Esophagus muscularis mucosa (tissue), 3 donors: Measurements from ENCODE around the gene MZT2B.
"Not testable (repeated sequence)": the region's sequence is repeated elsewhere in the genome, so short reads cannot be mapped to it uniquely, and the experiment has no call there.

Experiments
- POLR2AphosphoS5 ChIP-seq, 2 donors: sonication (generic); formaldehyde crosslinking; IDR thresholded peaks; one replicate each; pipeline ENCODE4 v1.6.1; 2017; ENCODE audit warnings: antibody characterized with exemption in 2 of 2
- TF ChIP-seq, protein P1 (sequence below), 3 experiments: fragments of 200-600 bp in 2 of 3; fragments of 450-650 bp in 1 of 3; sonication (generic) in 2 of 3; IDR thresholded peaks; one replicate each; pipeline ENCODE4 v1.5.1; 2017 to 2019; ENCODE audit warnings: antibody characterized with exemption in 3 of 3, mild to moderate bottlenecking in 2 of 3, moderate library complexity in 1 of 3

GRCh38 chr2:130228467-130229160 lies 46.6 kb downstream of the MZT2B start:
- not testable (repeated sequence) for TF ChIP-seq POLR2AphosphoS5 (IDR thresholded peaks at IDR 0.05)
- TF ChIP-seq, protein P1, sequence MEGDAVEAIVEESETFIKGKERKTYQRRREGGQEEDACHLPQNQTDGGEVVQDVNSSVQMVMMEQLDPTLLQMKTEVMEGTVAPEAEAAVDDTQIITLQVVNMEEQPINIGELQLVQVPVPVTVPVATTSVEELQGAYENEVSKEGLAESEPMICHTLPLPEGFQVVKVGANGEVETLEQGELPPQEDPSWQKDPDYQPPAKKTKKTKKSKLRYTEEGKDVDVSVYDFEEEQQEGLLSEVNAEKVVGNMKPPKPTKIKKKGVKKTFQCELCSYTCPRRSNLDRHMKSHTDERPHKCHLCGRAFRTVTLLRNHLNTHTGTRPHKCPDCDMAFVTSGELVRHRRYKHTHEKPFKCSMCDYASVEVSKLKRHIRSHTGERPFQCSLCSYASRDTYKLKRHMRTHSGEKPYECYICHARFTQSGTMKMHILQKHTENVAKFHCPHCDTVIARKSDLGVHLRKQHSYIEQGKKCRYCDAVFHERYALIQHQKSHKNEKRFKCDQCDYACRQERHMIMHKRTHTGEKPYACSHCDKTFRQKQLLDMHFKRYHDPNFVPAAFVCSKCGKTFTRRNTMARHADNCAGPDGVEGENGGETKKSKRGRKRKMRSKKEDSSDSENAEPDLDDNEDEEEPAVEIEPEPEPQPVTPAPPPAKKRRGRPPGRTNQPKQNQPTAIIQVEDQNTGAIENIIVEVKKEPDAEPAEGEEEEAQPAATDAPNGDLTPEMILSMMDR (IDR thresholded peaks at IDR 0.05) = not testable (repeated sequence)
